ENCODE measurements around the gene ACADL.

GRCh38 chr2:210188755-210189154 is 36.5 kb downstream of the ACADL start:
- no peak for TF ChIP-seq POLR2A (IDR thresholded peaks at IDR 0.05)
- TF ChIP-seq CTCF (IDR thresholded peaks at IDR 0.05) = no peak
